Hepatocyte (in vitro differentiated cells): Measurements from ENCODE around the gene VMP1.

Source experiments
- EZH2 ChIP-seq: fragments of 200-600 bp; sonication (generic); IDR thresholded peaks from 2 replicates; pipeline ENCODE4 v1.6.1; 2016; ENCODE audit warnings: antibody characterized with exemption, mild to moderate bottlenecking, borderline replicate concordance
- EZH2phosphoT487 ChIP-seq: fragments of 200-600 bp; sonication (generic); IDR thresholded peaks from one replicate; pipeline ENCODE4 v1.6.1; 2018; ENCODE audit warnings: antibody characterized with exemption, mild to moderate bottlenecking, low read depth, moderate library complexity; ENCODE audit not compliant: unreplicated experiment, severe bottlenecking
- TF ChIP-seq, protein P1 (sequence below): fragments of 200-600 bp; sonication (generic); IDR thresholded peaks from 2 replicates; pipeline ENCODE4 v1.5.1; 2016; ENCODE audit warnings: antibody characterized with exemption, mild to moderate bottlenecking; ENCODE audit not compliant: poor library complexity

GRCh38 chr17:59675231-59675630 is 32.2 kb upstream of the VMP1 start:
- TF ChIP-seq, protein P1, sequence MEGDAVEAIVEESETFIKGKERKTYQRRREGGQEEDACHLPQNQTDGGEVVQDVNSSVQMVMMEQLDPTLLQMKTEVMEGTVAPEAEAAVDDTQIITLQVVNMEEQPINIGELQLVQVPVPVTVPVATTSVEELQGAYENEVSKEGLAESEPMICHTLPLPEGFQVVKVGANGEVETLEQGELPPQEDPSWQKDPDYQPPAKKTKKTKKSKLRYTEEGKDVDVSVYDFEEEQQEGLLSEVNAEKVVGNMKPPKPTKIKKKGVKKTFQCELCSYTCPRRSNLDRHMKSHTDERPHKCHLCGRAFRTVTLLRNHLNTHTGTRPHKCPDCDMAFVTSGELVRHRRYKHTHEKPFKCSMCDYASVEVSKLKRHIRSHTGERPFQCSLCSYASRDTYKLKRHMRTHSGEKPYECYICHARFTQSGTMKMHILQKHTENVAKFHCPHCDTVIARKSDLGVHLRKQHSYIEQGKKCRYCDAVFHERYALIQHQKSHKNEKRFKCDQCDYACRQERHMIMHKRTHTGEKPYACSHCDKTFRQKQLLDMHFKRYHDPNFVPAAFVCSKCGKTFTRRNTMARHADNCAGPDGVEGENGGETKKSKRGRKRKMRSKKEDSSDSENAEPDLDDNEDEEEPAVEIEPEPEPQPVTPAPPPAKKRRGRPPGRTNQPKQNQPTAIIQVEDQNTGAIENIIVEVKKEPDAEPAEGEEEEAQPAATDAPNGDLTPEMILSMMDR: no peak
- TF ChIP-seq EZH2 (no peak), EZH2phosphoT487 (no peak)
